Hepatocyte (in vitro differentiated cells): Measurements from ENCODE around the gene ISM2. TPM values are rescaled to one million over a fixed set of nuclear protein-coding genes. Genes with fewer than 3 reads are reported as not detected.
A peak's percentile ranks its signal among the peaks of the same experiment; 100 is the strongest.

Experiments used
- DNase-seq: peaks from one replicate; pipeline ENCODE4 v3.0.0-alpha.2; 2016; ENCODE audit warnings: low spot score
- H2AFZ ChIP-seq: fragments of 200-600 bp; sonication (generic); 2 replicates; pipeline ENCODE4 v1.6.0; 2016; ENCODE audit warnings: antibody characterized with exemption, mild to moderate bottlenecking
- H3K27ac ChIP-seq: fragments of 200-600 bp; sonication (generic); 2 replicates; pipeline ENCODE4 v1.5.1; 2016; ENCODE audit warnings: mild to moderate bottlenecking
- H3K27me3 ChIP-seq: fragments of 200-600 bp; sonication (generic); 2 replicates; pipeline ENCODE4 v1.6.1; 2016
- H3K36me3 ChIP-seq: fragments of 200-600 bp; sonication (generic); replicated peaks from 2 replicates; pipeline ENCODE4 v1.5.1; 2016; ENCODE audit warnings: low read depth; ENCODE audit not compliant: insufficient read depth
- H3K4me1 ChIP-seq: fragments of 200-600 bp; sonication (generic); 2 replicates; pipeline ENCODE4 v1.5.1; 2016; ENCODE audit warnings: mild to moderate bottlenecking, moderate library complexity; ENCODE audit not compliant: insufficient read depth
- H3K4me2 ChIP-seq: fragments of 200-600 bp; sonication (generic); 2 replicates; pipeline ENCODE4 v1.6.0; 2016
- H3K4me3 ChIP-seq: fragments of 200-600 bp; sonication (generic); 2 replicates; pipeline ENCODE4 v1.5.1; 2016; ENCODE audit warnings: mild to moderate bottlenecking
- H3K79me2 ChIP-seq: fragments of 200-600 bp; sonication (generic); 2 replicates; pipeline ENCODE4 v1.6.0; 2017; ENCODE audit warnings: mild to moderate bottlenecking
- H3K9me2 ChIP-seq: fragments of 200-600 bp; sonication (generic); replicated peaks from 2 replicates; pipeline ENCODE4 v1.6.0; 2017; ENCODE audit warnings: mild to moderate bottlenecking; ENCODE audit not compliant: insufficient read depth
- H3K9me3 ChIP-seq: fragments of 200-600 bp; sonication (generic); 2 replicates; pipeline ENCODE4 v1.5.1; 2016; ENCODE audit warnings: low read depth, mild to moderate bottlenecking
- H4K20me1 ChIP-seq: fragments of 200-600 bp; sonication (generic); 2 replicates; pipeline ENCODE4 v1.6.0; 2016; ENCODE audit warnings: mild to moderate bottlenecking; ENCODE audit not compliant: insufficient read depth, poor library complexity, severe bottlenecking
- CTCF ChIP-seq: fragments of 200-600 bp; sonication (generic); IDR thresholded peaks from 2 replicates; pipeline ENCODE4 v1.5.1; 2016; ENCODE audit warnings: antibody characterized with exemption, mild to moderate bottlenecking; ENCODE audit not compliant: poor library complexity
- EZH2 ChIP-seq: fragments of 200-600 bp; sonication (generic); IDR thresholded peaks from 2 replicates; pipeline ENCODE4 v1.6.1; 2016; ENCODE audit warnings: antibody characterized with exemption, mild to moderate bottlenecking, borderline replicate concordance
- EZH2phosphoT487 ChIP-seq: fragments of 200-600 bp; sonication (generic); IDR thresholded peaks from one replicate; pipeline ENCODE4 v1.6.1; 2018; ENCODE audit warnings: antibody characterized with exemption, mild to moderate bottlenecking, low read depth, moderate library complexity; ENCODE audit not compliant: unreplicated experiment, severe bottlenecking
- WGBS: methylation state at CpG from one replicate; pipeline ENCODE4 v1.1.6; 2016; ENCODE audit warnings: low lambda C conversion rate; ENCODE audit errors: missing lambda C conversion rate; 5-methylcytosine and 5-hydroxymethylcytosine counted together
- polyA plus RNA-seq: library from polyadenylated mRNA; unstranded; fragments of >200 nt; fragmentation: Nextera tagmentation; extraction: Ambion mirVana; gene quantifications from 2 replicates; pipeline ENCODE4 v1.2.1, GENCODE V29; 2016
- total RNA-seq: library from RNA; depleted of rRNA; stranded (reverse); fragments of >200 nt; gene quantifications from 2 replicates; pipeline ENCODE4 v1.2.3, GENCODE V29; 2014

Gene ISM2
- total and polyA plus RNA-seq, 2 experiments from 2014 or later, result 5.1 to 6.3 TPM

GRCh38 chr14:77455966-77456640 lies 42.5 kb downstream of the ISM2 start:
- Histone ChIP-seq H3K36me3 (peaks cover 5% of the 10 kb centered on the region), H3K9me2 (no peaks in the 10 kb centered on the region), H3K27ac (peak overlapping the region; percentile 69), H3K4me3 (peak overlapping the region; percentile 71), H3K4me1 (peaks cover 12% of the 10 kb centered on the region), H3K27me3 (no peaks in the 10 kb centered on the region), H2AFZ (peak overlapping the region; percentile 57), H3K4me2 (peak overlapping the region; percentile 89), H4K20me1 (peaks cover 10% of the 10 kb centered on the region), H3K9me3 (no peaks in the 10 kb centered on the region), H3K79me2 (peaks cover 49% of the 10 kb centered on the region)
- TF ChIP-seq EZH2phosphoT487 (no peak), EZH2 (no peak), CTCF (no peak)
- no peak for DNase-seq
- 82% methylated on average over 2 of the region's 2 CpGs for WGBS

GRCh38 chr14:77442196-77442595 lies 56.4 kb downstream of the ISM2 start:
- no peak overlapping the region for H3K27ac ChIP-seq
- H3K9me2 ChIP-seq, result no peaks in the 10 kb centered on the region
- TF ChIP-seq CTCF, result no peak
- TF ChIP-seq EZH2phosphoT487, result no peak
- no peak for TF ChIP-seq EZH2
- no peaks in the 10 kb centered on the region for H3K27me3 ChIP-seq
- WGBS, result 100% methylated on average over 2 of the region's 2 CpGs
- H3K4me1 ChIP-seq, result no peaks in the 10 kb centered on the region
- no peaks in the 10 kb centered on the region for H3K9me3 ChIP-seq
- DNase-seq, result no peak
- no peak overlapping the region for H2AFZ ChIP-seq
- H3K36me3 ChIP-seq, result no peaks in the 10 kb centered on the region
- no peak overlapping the region for H3K4me2 ChIP-seq
- no peaks in the 10 kb centered on the region for H3K79me2 ChIP-seq
- H3K4me3 ChIP-seq, result no peak overlapping the region
- H4K20me1 ChIP-seq, result no peaks in the 10 kb centered on the region

DNA sequence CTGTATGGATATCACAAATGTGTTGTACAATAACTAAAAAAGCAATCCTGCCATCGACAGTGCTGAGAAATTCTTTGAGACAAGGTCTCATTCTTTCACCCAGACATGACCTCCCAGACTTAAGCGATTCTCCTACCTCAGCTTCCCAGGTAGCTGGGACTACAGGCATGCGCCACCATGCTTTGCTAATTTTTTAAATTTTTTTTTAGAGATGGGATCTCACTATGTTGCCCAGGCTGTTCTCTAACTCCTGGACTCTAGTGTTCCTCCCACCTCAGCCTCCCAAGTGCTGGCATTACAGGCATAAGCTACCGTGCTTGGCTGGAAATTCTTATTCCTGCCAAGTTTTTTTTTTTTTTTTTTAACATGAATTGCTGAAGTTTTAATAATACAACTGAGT lies 58.8 kb downstream of the ISM2 start:
- Histone ChIP-seq H3K36me3 (peaks cover 4% of the 10 kb centered on the region), H2AFZ (no peak overlapping the region), H3K79me2 (no peaks in the 10 kb centered on the region), H3K27ac (no peak overlapping the region), H3K4me2 (no peak overlapping the region), H4K20me1 (no peaks in the 10 kb centered on the region), H3K4me1 (no peaks in the 10 kb centered on the region), H3K9me3 (no peaks in the 10 kb centered on the region), H3K4me3 (no peak overlapping the region), H3K9me2 (no peaks in the 10 kb centered on the region), H3K27me3 (no peaks in the 10 kb centered on the region)
- whole genome bisulfite sequencing, result 97% methylated on average over 4 of the region's 4 CpGs
- no peak for TF ChIP-seq CTCF
- no peak for TF ChIP-seq EZH2phosphoT487
- TF ChIP-seq EZH2, result no peak
- DNase-seq, result no peak

DNA sequence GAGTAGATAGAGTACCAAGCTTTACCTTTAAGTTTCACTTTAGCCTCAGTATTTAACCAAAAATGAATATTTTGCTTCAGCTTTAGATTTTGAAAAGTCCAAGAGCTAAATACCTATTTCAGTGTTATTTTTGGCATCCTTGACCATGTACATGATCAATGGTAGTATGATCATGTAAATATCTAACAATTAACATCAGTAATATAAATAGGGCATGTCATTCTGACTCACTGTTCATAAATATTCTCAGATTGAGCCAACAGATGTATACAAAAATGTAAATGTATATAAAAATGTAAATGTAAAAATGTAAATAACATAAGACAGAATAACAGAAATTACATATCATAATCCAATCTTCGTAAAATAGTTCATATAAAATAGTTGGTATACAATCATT lies 60.0 kb downstream of the ISM2 start:
- peaks cover 4% of the 10 kb centered on the region for H3K36me3 ChIP-seq
- H3K27ac ChIP-seq, result no peak overlapping the region
- WGBS, result 100% methylated on average over 1 of the region's 1 CpG

More for the DNA sequence above, 60.0 kb downstream of the ISM2 start:
- TF ChIP-seq EZH2phosphoT487, result no peak
- TF ChIP-seq EZH2, result no peak
- TF ChIP-seq CTCF, result no peak
- Histone ChIP-seq H3K4me3 (no peak overlapping the region), H3K4me2 (no peak overlapping the region), H3K79me2 (no peaks in the 10 kb centered on the region), H3K4me1 (no peaks in the 10 kb centered on the region), H4K20me1 (no peaks in the 10 kb centered on the region), H2AFZ (no peak overlapping the region), H3K27me3 (no peaks in the 10 kb centered on the region), H3K9me2 (no peaks in the 10 kb centered on the region), H3K9me3 (no peaks in the 10 kb centered on the region)
- no peak for DNase-seq
